GM12873 (cell line): Measurements from ENCODE around the gene MGP.

Source experiments
- TF ChIP-seq, protein P1 (sequence below): IDR thresholded peaks from 2 replicates; pipeline ENCODE4 v1.5.1; 2012; ENCODE audit warnings: low read depth, mild to moderate bottlenecking, moderate library complexity, low read length, control low read depth; ENCODE audit not compliant: insufficient read depth; ENCODE audit errors: missing control alignments

The MGP gene

DNA sequence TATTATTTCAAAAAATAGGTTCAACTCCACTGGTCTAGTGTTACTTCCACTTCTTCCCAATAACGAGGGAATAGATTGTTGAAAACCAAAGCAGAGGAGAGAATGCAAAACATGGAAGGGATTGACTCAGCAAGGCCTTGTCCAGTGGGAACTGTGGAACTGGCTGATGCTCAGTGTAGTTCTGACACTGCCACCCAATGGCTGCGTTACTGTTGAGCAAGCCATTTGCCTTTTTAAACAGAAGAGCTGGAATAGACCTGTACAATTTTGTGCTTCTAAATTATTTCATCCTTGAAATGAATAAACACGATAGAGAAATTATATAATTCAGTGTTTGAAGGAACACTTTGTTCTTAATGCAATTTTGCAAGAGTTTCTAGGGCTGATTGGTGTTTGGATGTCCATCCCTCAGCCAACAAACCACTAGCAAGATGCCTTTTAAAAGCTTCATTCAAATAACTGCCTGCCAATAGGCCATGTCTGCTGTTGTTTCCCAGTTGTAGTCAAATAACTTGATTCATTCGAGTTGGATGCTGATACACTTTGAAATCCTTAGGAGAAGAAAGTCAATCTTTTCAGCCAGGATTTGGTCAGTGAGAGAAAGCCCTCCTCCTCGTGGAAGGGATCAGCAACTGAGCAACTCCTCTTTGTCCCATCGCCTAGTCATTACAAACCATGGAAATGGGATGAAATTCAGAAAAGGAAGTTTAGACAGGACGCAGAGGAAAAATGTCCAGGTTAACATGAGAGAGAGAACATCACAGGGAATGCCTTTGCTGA lies 7.3 kb upstream of the MGP start:
- TF ChIP-seq, protein P1, sequence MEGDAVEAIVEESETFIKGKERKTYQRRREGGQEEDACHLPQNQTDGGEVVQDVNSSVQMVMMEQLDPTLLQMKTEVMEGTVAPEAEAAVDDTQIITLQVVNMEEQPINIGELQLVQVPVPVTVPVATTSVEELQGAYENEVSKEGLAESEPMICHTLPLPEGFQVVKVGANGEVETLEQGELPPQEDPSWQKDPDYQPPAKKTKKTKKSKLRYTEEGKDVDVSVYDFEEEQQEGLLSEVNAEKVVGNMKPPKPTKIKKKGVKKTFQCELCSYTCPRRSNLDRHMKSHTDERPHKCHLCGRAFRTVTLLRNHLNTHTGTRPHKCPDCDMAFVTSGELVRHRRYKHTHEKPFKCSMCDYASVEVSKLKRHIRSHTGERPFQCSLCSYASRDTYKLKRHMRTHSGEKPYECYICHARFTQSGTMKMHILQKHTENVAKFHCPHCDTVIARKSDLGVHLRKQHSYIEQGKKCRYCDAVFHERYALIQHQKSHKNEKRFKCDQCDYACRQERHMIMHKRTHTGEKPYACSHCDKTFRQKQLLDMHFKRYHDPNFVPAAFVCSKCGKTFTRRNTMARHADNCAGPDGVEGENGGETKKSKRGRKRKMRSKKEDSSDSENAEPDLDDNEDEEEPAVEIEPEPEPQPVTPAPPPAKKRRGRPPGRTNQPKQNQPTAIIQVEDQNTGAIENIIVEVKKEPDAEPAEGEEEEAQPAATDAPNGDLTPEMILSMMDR = peak; percentile 20

DNA sequence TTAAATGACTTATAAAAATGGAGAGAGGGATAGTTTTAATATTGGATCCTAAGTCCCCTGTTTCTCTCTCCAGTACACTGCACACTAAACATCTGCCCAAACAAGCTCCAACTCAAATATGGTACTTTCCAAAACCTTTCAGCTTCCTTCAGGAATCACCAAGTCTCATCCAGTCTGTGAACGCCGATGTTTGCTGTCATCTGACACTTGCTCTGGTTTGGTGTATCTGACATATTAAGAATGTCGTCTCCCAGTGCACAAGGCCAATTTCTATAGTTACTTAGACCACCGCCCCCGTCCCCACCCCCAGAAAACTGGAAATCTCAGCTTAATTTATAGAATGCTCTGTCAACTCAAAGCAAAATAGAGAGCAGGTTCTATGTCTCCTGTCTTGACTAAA lies 5.0 kb upstream of the MGP start:
- TF ChIP-seq, protein P1 = no peak

DNA sequence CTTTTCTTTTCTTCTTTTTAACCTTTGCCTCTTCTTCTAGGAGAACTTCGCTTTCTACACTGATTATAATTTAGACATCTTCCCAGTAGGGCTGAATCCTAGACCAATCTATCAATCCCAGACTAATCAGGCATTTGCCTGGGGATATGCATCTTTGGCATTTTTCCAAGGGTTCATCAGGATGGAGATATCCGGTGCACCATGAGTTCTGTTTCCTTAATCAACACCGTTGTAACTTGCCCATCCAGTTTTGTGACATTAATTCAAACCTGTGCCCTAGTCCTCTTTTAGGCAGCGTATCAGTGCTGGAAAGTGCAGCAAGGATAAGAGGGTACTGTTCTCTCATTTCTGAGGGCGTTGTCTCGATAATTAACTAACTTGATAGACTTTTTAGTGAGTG lies 617 bp upstream of the MGP start:
- TF ChIP-seq, protein P1 = no peak

DNA sequence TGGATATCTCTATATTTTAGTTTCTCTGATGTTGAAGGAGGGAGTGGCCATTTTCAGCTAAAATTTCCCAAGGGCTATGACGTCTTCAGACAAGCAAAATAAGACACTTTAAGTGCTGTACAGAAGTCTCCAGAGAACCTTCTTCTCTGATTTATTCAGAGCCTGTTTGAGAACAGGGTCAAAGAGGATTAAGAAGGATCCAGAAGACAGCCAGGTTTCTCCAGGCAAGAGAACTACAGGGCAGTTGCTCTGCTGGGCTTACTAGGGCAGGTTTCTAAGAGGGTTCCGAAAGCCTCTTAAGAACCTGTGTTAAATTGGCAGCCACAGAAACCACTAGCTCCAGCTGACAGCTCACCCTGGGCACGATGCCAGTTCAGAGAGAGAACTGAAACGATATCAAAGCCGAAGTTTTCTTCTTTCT lies 1.2 kb downstream of the MGP start:
- TF ChIP-seq, protein P1 = no peak

DNA sequence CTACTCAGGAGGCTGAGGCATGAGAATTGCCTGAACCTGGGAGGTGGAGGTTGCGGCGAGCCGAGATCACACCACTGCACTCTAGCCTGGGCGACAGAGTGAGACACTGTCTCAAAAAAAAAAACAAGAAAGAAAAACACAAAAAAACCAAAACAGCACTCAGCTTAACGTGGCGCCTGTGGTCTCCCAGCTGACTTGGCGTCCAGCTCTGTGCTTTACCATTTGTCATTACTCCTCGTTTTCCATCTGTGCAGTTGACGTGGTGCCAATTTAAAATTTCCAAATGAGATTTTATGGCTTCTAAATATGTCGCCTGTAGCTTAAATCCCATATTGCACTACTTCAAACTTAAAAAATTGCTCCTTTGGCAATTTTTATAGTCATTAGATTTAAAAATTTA lies 2.0 kb downstream of the MGP start:
- TF ChIP-seq, protein P1 = no peak

DNA sequence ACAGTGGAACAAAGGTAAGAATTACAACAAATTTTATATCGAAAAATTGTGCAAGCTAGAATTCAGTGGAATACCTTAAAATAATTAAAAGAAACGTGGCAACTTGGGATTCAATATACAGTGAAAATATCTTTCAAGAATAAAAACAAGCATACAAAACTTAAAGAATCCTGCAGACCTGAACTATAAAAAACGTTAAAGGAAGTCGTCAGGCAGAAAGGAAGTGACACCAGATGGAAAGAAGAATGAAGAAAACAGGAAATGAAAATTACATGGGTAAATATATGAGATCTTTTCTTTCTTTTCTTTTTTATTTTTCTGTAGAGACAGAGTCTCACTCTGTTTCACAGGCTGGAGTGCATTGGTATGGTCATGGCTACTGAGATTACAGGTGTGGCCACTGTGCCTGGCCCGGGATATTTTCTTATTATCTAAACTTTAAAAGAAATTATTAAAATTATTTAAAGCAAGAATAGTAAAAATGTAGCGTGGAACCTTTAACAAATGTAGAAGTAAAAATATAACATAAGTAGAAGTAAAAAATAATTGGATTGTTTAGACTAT lies 4.7 kb downstream of the MGP start:
- TF ChIP-seq, protein P1 = no peak

DNA sequence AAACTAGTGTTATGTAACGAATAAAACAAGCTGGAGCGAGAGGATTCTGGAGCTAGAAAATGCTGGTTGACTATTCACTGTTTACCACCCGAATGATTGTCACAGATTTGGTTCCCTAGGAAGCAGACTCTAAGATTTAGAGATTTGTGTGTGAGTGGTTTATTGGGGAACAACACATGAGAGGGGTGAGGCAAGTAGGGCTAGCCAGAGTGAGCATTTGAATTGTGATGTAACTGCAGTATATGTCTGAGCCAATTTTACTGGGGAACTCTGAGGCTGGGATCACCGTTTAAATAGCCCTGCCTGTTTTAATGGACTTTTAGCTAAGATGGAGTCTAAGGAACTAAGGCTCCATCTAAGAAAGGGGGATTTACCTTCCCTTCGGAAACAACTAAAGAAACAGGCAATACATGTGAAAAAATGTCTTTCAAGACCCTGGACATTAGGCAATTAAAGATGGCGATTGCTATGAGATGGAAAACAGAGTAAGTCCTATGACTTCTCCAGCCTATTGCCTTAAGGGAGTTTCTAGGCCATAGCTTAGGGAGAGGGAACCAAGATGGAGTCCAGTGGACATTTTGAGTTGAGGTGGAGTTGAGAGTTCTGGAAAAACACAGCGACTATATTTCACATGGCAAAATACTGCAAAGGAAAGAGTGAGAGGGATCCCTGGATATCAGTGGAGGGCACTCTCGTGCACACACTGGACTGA lies 6.3 kb downstream of the MGP start:
- TF ChIP-seq, protein P1 = no peak
